KMS-11 (cell line): Measurements from ENCODE around the gene GPR137.
A peak's percentile ranks its signal among the peaks of the same experiment; 100 is the strongest.

Experiments
- H2AFZ ChIP-seq: fragments of 200-600 bp; sonication (generic); 2 replicates; pipeline ENCODE4 v1.6.1; 2016; ENCODE audit warnings: antibody characterized with exemption, mixed run types, low read depth
- H3K27ac ChIP-seq: fragments of 200-600 bp; sonication (generic); 2 replicates; pipeline ENCODE4 v1.6.1; 2016; ENCODE audit warnings: mild to moderate bottlenecking, mixed run types
- H3K27me3 ChIP-seq: fragments of 200-600 bp; sonication (generic); 2 replicates; pipeline ENCODE4 v1.6.1; 2017; ENCODE audit warnings: mild to moderate bottlenecking, low read depth, mixed run types, moderate library complexity; ENCODE audit not compliant: insufficient read depth
- H3K36me3 ChIP-seq: fragments of 200-600 bp; sonication (generic); 2 replicates; pipeline ENCODE4 v1.6.1; 2017; ENCODE audit warnings: mild to moderate bottlenecking, mixed run types; ENCODE audit not compliant: insufficient read depth
- H3K4me1 ChIP-seq: fragments of 200-600 bp; sonication (generic); 2 replicates; pipeline ENCODE4 v1.6.1; 2016; ENCODE audit warnings: mild to moderate bottlenecking, low read depth, mixed run types; ENCODE audit not compliant: poor library complexity, severe bottlenecking
- H3K4me2 ChIP-seq: fragments of 200-600 bp; sonication (generic); 2 replicates; pipeline ENCODE4 v1.7.0; 2016; ENCODE audit warnings: mild to moderate bottlenecking, mixed run types
- H3K4me3 ChIP-seq: fragments of 200-600 bp; sonication (generic); IDR thresholded peaks from 2 replicates; pipeline ENCODE4 v1.6.1; 2017; ENCODE audit warnings: low read depth, low read length, mixed read lengths; ENCODE audit not compliant: insufficient read depth
- H3K79me2 ChIP-seq: fragments of 200-600 bp; sonication (generic); 2 replicates; pipeline ENCODE4 v1.6.1; 2016; ENCODE audit warnings: low read depth, mixed run types; ENCODE audit not compliant: insufficient read depth
- H3K9ac ChIP-seq: fragments of 200-600 bp; sonication (generic); 2 replicates; pipeline ENCODE4 v1.6.1; 2016; ENCODE audit warnings: mild to moderate bottlenecking, mixed run types
- H4K20me1 ChIP-seq: fragments of 200-600 bp; sonication (generic); 2 replicates; pipeline ENCODE4 v1.6.1; 2016; ENCODE audit warnings: mild to moderate bottlenecking, mixed run types; ENCODE audit not compliant: insufficient read depth
- TF ChIP-seq, protein P1 (sequence below): fragments of 200-600 bp; sonication (generic); conservative IDR thresholded peaks from 2 replicates; pipeline ENCODE4 v1.6.1; 2017; ENCODE audit warnings: low read depth, mild to moderate bottlenecking, antibody characterized with exemption, low read length, moderate library complexity, mixed read lengths

The GPR137 gene

GRCh38 chr11:64239662-64240434 is 45.8 kb upstream of the GPR137 start:
- Histone ChIP-seq H3K79me2 (peaks cover 17% of the 10 kb centered on the region; the same call in 1 of the 2 replicates), H3K4me3 (no peak overlapping the region), H3K4me1 (peaks cover 39% of the 10 kb centered on the region), H3K27me3 (no peaks in the 10 kb centered on the region), H4K20me1 (no peaks in the 10 kb centered on the region), H2AFZ (no peak overlapping the region), H3K27ac (peak overlapping the region; percentile 78), H3K9ac (peak overlapping the region; percentile 66; the same call in 1 of the 2 replicates), H3K4me2 (peak overlapping the region; percentile 63), H3K36me3 (peaks cover 4% of the 10 kb centered on the region; the same call in 1 of the 2 replicates)
- TF ChIP-seq, protein P1, sequence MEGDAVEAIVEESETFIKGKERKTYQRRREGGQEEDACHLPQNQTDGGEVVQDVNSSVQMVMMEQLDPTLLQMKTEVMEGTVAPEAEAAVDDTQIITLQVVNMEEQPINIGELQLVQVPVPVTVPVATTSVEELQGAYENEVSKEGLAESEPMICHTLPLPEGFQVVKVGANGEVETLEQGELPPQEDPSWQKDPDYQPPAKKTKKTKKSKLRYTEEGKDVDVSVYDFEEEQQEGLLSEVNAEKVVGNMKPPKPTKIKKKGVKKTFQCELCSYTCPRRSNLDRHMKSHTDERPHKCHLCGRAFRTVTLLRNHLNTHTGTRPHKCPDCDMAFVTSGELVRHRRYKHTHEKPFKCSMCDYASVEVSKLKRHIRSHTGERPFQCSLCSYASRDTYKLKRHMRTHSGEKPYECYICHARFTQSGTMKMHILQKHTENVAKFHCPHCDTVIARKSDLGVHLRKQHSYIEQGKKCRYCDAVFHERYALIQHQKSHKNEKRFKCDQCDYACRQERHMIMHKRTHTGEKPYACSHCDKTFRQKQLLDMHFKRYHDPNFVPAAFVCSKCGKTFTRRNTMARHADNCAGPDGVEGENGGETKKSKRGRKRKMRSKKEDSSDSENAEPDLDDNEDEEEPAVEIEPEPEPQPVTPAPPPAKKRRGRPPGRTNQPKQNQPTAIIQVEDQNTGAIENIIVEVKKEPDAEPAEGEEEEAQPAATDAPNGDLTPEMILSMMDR, result no peak

- Histone ChIP-seq H3K4me3 (no peak within 1 kb of the TSS), H2AFZ (peak within 1 kb of the TSS; percentile 52), H3K4me1 (peaks cover 37% of the 10 kb centered on the region), H3K4me2 (peak within 1 kb of the TSS; percentile 86), H3K27me3 (no peaks in the 10 kb centered on the region), H3K27ac (peak within 1 kb of the TSS; percentile 78), H3K79me2 (peaks cover 24% of the 10 kb centered on the region), H3K36me3 (peaks cover 4% of the 10 kb centered on the region; the same call in 1 of the 2 replicates), H4K20me1 (no peaks in the 10 kb centered on the region), H3K9ac (peak within 1 kb of the TSS; percentile 66)
- TF ChIP-seq, protein P1, result no peak
These were observed 45.0 kb upstream of the GPR137 start, which contains the start of gene FKBP2 for GRCh38 chr11:64240435-64241240. FKBP2 (plus strand) TSS chr11:64241095; CDS start chr11:64242388, 1,293 bp downstream.

DNA sequence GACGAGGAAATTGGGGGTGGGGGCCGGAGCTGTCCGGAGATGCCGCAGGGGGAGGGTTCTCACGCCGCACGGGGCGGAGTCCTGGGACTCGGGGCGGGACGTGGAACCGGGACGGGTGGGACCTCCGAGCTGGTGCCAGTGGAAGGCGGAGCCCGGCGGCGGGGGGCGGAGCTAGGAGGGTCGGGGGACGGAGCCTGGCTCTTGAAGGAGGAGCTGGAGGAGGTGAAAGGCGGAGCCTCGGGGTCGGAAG is 44.5 kb upstream of the GPR137 start:
- Histone ChIP-seq H3K36me3 (peaks cover 4% of the 10 kb centered on the region; the same call in 1 of the 2 replicates), H3K27me3 (no peaks in the 10 kb centered on the region), H3K9ac (peak overlapping the region; percentile 66), H3K27ac (peak overlapping the region; percentile 78), H3K79me2 (peaks cover 30% of the 10 kb centered on the region), H4K20me1 (no peaks in the 10 kb centered on the region), H2AFZ (0 out of 2 replicates have a peak overlapping the region, but pooled peaks have one; percentile 35), H3K4me2 (peak overlapping the region; percentile 63; the same call in 1 of the 2 replicates), H3K4me1 (peaks cover 35% of the 10 kb centered on the region), H3K4me3 (no peak overlapping the region)
- TF ChIP-seq, protein P1, result no peak

DNA sequence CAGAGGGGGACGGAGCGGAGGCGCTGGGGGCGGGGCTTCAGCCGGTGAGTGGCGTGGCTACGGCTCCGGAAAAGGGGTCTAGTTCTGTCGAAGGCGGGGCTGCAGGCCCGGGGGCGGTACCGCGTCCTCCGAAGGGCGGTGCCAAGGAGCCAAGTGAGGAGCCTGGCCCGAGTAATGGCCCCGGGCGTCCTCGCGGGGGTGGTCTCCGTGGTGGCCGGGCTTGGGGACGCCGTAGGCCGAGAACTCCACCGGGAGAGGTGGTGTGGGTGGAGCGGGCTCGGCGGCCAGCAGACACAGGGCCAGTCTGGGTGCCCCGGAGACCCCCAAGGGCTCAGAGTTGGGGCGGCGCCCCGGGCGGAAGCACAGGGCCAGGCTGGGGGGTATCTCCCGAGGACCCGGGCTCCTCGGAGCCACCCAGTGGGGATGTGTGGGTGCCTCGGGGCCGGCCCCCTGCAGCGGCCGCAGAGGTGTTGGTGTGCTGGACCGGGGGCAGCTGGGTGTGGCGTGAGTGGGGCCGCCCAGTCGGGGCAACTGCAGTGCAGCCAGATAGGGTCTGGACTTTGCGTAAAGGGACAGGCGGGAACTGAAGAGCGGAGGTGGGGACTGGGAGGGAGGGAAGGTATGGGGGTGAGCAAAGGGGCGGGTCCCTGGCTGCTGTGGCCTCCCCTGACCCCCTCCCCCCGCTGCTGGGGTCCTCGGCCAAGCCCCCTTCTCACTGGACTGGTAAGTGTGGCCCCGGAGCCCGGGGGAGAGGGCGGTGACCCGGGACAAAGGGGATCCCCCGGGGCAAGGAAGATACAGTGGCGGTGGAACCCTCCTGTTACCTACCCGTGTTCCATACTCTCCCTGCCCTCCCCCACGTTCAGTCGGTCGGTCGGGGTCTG is 43.9 kb upstream of the GPR137 start:
- H3K9ac ChIP-seq, result peak overlapping the region; percentile 44; the same call in 1 of the 2 replicates
- no peaks in the 10 kb centered on the region for H3K27me3 ChIP-seq
- H2AFZ ChIP-seq, result peak overlapping the region; percentile 52
- TF ChIP-seq, protein P1, result 0 out of 2 replicates have a peak, but pooled peaks have one; percentile 9
- H3K4me3 ChIP-seq, result no peak overlapping the region
- H4K20me1 ChIP-seq, result no peaks in the 10 kb centered on the region
- H3K36me3 ChIP-seq, result peaks cover 4% of the 10 kb centered on the region; the same call in 1 of the 2 replicates
- H3K4me1 ChIP-seq, result peaks cover 35% of the 10 kb centered on the region
- H3K27ac ChIP-seq, result no peak overlapping the region
- H3K4me2 ChIP-seq, result peak overlapping the region; percentile 86
- H3K79me2 ChIP-seq, result peaks cover 31% of the 10 kb centered on the region
